Activated CD4-positive, CD25-positive, alpha-beta regulatory T cell treated with anti-CD3 and anti-CD28 coated beads, Interleukin-2, amount 50 U/mL, for 72 hours (primary cell): ENCODE measurements around the gene TCP11.

Source experiments
- DNase-seq: peaks from one replicate; pipeline ENCODE4 v3.0.0; 2021

TCP11 gene

GRCh38 chr6:35170891-35171290, 29.8 kb upstream of the TCP11 start:
- DNase-seq: no peak

DNA sequence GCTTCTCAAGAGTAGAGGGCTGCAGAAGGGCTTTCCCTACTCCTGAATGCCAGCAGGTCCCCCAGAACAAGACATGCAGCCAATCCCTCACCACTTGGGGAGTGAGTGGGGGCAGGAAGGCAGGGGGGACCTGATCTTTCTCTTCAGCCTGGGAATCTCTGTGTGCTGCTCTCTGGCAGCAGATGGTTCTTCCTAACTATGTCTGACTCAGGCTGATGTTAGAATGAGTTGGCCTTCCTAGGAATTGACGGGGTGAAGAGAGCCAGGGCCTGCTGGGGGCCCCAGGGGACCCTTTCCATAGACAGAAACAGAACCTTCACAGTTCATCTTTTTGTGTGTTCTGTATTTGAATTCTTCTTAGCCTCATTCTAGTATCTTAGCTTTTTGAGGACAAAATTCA, 29.0 kb upstream of the TCP11 start:
- no peak for DNase-seq

DNA sequence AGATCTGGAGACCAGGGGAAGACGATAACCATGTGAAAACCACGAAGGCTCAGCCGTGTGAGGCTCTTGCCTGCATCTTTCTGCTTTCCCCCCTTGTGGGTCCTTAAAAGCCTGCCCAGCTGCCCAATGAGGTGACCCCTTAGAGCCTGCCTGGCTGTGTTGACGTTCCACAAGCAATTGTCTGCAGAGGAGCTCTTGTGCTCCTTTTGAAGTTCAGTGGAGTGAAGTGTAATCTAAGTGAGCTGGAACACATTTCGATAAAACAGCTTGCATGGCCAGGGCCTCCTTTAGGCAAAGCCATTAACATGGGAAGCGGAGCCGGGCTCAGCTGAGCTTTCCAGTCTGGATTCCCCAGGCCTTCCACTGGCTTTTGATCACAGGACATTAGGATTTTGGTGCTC, 27.3 kb upstream of the TCP11 start:
- no peak for DNase-seq

GRCh38 chr6:35167505-35167904, 26.4 kb upstream of the TCP11 start:
- DNase-seq: no peak

- DNase-seq: no peak
Measured at GRCh38 chr6:35166520-35166919, 25.4 kb upstream of the TCP11 start.

DNA sequence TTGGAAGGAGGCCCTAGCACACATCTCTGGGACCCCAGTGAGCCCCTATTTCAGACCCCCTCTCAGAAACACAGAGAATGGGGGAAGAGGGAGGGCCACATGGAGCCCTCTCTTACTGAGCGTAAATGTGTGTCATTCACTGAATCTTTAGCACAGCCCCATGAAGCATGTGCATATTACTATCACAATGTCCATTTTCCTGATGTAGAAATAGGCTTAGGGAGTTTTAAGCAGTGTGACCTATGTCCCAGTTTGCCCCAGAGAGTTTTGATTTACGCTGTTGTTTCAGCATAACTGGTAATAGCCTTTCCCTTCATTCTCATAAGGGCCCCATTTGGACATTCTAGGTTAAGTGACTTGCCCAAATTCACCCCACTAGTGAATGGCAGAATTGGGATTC, 25.0 kb upstream of the TCP11 start:
- no peak for DNase-seq

GRCh38 chr6:35165630-35166071, 24.5 kb upstream of the TCP11 start:
- no peak for DNase-seq

DNA sequence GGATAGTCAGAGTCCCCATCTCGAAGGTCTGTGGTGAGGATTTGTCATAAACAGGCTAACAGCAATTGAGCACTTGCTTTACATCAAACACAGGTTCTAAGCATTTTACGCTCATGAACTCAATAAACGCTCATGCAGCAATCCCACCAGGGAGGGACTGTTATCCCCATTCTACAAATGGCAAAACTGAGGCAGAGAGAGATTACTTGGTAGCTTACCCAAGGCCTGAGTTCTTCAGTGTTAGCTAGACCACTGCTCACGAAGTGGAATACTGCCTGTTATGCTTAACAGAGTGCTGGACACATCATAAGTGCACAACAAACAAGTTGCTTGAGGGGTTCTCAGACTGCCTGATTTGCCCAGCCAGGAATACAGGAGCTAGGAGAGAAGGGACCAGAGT, 23.7 kb upstream of the TCP11 start:
- no peak for DNase-seq

- no peak for DNase-seq
Measured at GRCh38 chr6:35164277-35164676, 23.1 kb upstream of the TCP11 start.

- DNase-seq: no peak
Measured at GRCh38 chr6:35163836-35164235, 22.7 kb upstream of the TCP11 start.

DNA sequence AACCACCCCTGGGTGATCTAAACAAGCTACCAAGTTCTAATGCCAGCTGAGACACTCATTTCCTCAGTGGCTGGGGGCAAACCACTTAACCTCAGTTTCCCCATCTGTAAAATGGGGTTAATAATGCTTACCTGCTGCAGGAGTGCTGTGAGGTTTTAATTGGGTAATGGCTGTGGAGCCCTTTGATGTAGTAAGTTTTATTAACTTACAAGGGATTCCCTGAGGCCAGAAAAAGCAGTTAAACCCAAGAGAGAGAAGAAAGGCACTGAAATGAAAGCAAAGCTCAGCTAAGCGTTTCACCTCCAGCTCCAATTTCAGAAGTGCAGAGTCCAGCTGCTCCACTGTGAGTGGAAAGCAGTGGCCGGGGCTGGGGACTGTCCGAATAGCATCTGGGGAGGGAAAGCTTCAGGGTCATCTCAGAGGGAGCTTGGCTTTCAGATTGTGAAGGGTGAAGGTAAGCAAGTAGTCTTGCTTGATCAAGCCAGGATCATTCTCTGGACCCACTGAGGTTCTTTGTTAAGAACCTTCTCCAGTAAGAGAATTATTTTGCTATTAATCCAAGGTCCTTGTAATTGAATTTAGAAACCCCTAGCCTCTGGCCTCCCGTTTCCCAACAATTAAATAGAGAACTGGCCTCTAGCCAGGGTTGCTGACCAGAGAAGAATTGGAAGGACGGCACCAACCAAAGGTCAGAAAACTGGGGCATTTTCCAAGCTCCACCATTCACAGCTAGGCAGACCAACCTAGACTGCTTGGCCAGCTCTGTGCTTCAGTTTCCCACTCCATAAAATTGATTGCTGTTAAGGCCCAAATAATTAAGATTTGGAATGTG, 20.9 kb upstream of the TCP11 start:
- DNase-seq: no peak

GRCh38 chr6:35161266-35161665, 20.1 kb upstream of the TCP11 start:
- DNase-seq: no peak

- no peak for DNase-seq
Measured at GRCh38 chr6:35160642-35161041, 19.5 kb upstream of the TCP11 start.

- no peak for DNase-seq
Measured at GRCh38 chr6:35158520-35158919, 17.4 kb upstream of the TCP11 start.

DNA sequence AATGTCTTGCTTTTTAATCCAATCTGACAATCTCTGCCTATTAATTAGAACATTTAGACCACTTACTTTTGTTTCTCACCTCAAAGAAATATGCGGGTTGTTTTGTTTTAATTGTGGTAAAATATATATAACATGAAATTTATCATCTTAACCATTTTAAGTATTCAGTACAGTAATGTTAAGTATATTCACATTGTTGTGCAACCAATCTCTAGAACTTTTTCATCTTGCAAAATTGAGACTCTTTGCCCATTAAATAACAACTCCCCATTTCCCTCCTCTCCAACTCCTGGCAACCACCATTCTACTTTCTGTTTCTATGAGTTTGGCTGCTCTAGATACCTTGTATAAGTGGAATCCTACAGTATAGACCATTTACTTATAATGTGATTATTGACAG, 13.8 kb upstream of the TCP11 start:
- no peak for DNase-seq

DNA sequence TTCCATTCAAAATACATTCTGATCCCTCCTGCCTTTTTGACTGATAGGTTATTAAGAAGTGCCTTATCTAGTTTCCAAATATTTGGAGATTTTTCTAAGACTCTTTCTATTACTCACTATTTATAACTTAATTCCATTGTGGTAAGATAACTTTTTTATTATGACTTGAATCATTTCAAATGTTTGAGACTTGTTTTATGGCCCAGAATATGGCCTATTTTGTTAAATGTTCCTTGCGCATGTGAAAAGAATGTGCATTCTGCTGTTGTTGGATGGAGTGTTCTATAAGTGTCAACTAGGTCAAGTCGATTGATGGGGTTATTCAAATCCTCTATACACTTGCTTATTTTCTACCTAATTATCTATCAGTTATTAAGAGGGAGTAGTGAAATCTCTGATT, 13.1 kb upstream of the TCP11 start:
- no peak for DNase-seq

DNA sequence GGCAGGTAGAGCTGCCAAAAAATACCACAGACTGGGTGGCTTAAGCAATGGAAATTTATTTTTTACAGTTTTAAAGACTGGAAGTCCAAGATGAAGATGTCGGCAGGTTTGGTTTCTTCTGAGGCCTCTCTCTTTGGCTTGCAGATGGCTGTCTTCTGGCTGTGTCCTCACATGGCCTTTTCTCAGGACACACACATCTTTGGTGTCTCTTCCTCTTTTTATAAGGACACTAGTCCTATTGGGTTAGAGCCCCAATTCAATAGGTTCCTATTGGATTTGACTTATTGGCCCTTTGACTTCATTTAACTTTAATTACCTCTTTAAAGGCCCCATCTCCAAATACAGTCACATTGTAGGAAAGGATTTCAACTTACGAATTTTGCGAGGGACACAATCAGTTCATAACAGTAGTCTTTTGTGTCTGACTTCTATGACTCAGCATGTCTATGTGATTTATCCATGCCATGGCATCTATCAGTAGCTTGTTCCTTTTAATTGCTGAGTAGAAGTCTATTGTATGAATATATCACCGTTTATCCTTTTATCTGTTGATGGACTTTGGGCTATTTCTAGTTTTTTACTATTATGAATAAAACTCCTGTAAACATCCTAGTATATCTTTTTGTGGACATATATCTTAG, 11.0 kb upstream of the TCP11 start:
- DNase-seq: no peak

DNA sequence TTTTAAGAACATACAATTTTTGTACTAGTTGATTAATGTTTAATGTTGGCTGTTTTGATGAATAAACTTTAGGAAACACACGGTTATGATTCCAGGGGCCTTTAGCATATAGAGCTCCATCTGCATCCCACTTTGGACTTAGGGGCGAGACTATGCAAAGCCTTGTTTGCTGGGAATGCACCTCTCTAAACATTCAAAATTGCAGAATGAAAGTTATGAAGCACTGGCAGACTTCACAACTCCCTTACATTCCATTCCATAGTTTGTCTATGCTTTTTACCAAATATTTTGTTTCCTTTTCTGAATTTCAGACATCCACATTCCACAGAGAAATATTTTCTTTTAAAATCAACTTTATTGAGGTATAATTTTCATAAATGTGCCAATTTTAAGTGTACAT, 10.3 kb upstream of the TCP11 start:
- no peak for DNase-seq

- no peak for DNase-seq
Measured at GRCh38 chr6:35149891-35150566, 8.9 kb upstream of the TCP11 start.

- DNase-seq: no peak
Measured at GRCh38 chr6:35148167-35148741, 7.1 kb upstream of the TCP11 start.

DNA sequence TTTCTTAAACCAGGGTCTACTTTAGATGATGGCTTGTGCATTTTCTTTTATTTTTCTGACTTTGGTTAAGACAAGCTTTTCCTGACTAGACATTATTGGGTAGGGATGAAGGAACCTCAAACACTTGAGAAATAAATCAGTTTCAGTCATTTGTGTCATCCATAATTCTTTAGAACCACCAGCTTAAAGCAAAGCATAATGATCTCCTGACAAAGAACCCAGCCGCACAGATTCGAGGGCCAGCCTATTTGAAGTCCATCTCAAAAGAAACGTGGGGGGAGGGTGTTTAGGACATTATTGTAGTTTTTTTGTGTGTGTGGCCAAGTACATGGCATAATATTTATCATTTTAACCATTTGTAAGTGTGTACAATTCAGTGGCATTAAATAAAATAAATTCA, 6.3 kb upstream of the TCP11 start:
- no peak for DNase-seq

DNA sequence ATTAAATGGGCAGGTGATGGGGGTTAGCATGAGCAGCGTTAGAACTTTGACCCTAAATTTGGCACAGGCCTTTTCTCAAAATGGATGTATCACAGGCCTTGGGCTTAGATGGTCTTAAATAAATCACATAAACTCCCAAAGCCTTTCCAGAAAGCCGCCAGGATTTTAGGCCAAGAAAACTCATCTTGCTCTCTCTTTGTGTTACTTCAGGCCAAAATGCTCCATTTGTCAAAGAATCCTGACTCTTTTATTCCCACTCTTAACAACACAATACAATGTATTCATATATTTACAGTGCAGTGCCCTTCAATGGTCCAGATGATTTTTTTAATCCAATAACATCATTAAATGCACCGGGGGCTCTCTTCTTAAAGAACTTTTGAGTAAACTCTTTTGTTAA, 5.9 kb upstream of the TCP11 start:
- DNase-seq: no peak

DNA sequence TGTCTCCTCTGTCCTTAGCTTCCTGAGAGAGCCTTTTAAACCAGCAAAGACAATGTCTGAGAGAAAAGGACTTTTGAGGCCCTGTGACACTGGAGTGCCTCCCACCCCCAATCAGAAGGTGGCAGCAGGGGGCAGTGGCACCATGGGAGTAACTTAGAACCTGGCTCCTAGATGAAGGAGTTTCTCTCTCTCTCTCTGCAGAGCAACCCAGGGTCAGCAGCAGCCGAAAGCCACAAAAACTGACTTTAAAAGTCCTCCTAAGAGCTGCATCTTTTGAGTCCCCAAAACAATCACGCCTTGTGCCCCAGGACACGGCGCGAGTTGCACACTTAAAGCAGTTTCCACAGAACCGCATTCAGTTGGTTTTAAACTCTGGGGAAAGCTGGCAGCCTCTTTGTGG, 5.3 kb upstream of the TCP11 start:
- DNase-seq: no peak

- DNase-seq: no peak
Measured at GRCh38 chr6:35145757-35146156, 4.6 kb upstream of the TCP11 start.
